ENCODE results near the gene PHLPP1. TPM values are rescaled to one million over a fixed set of nuclear protein-coding genes. Genes with fewer than 3 reads are reported as not detected.

The PHLPP1 gene
- total and polyA plus RNA-seq, 9 donors: 4.4 to 15.9 (median 12.0) TPM

- intact Hi-C loops (cut with DNase I): no loop called here
- no peaks in the 10 kb centered on the region for H3K4me1 ChIP-seq (ENCODE audit: insufficient read depth)
- whole genome bisulfite sequencing, 3 donors: 85 to 92% (median 87%) methylated on average over 3 of the region's 3 CpGs
- no peaks in the 10 kb centered on the region for H3K9me3 ChIP-seq
- H3K27me3 ChIP-seq: no peaks in the 10 kb centered on the region
- no peak overlapping the region for H3K4me3 ChIP-seq
- no peak for TF ChIP-seq EP300 (IDR thresholded peaks at IDR 0.05)
- TF ChIP-seq POLR2A (IDR thresholded peaks at IDR 0.05): no peak
- TF ChIP-seq, protein P1, sequence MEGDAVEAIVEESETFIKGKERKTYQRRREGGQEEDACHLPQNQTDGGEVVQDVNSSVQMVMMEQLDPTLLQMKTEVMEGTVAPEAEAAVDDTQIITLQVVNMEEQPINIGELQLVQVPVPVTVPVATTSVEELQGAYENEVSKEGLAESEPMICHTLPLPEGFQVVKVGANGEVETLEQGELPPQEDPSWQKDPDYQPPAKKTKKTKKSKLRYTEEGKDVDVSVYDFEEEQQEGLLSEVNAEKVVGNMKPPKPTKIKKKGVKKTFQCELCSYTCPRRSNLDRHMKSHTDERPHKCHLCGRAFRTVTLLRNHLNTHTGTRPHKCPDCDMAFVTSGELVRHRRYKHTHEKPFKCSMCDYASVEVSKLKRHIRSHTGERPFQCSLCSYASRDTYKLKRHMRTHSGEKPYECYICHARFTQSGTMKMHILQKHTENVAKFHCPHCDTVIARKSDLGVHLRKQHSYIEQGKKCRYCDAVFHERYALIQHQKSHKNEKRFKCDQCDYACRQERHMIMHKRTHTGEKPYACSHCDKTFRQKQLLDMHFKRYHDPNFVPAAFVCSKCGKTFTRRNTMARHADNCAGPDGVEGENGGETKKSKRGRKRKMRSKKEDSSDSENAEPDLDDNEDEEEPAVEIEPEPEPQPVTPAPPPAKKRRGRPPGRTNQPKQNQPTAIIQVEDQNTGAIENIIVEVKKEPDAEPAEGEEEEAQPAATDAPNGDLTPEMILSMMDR (IDR thresholded peaks at IDR 0.05): no peak
- no peaks in the 10 kb centered on the region for H3K36me3 ChIP-seq
- no peak overlapping the region for H3K27ac ChIP-seq
- DNase-seq: no peak
Observed at GRCh38 chr18:62885804-62886203, 170.5 kb downstream of the PHLPP1 start.

- Histone ChIP-seq H3K27ac (no peak overlapping the region), H3K36me3 (no peaks in the 10 kb centered on the region), H3K4me1 (ENCODE audit: insufficient read depth) (peaks cover 1% of the 10 kb centered on the region), H3K9me3 (no peaks in the 10 kb centered on the region), H3K27me3 (no peaks in the 10 kb centered on the region), H3K4me3 (no peak overlapping the region)
- TF ChIP-seq POLR2A (IDR thresholded peaks at IDR 0.05): no peak
- WGBS, 3 donors: 51 to 65% (median 64%) methylated on average over 6 of the region's 6 CpGs
- DNase-seq: no peak
- intact Hi-C loops (cut with DNase I): no loop called here
Observed at GRCh38 chr18:62894681-62895390, 179.5 kb downstream of the PHLPP1 start.

GRCh38 chr18:62897153-62897552 is 181.8 kb downstream of the PHLPP1 start:
- Histone ChIP-seq H3K4me3 (no peak overlapping the region), H3K4me1 (ENCODE audit: insufficient read depth) (peaks cover 1% of the 10 kb centered on the region), H3K27me3 (no peaks in the 10 kb centered on the region), H3K27ac (no peak overlapping the region), H3K9me3 (no peaks in the 10 kb centered on the region), H3K36me3 (no peaks in the 10 kb centered on the region)
- no peak for TF ChIP-seq POLR2A (IDR thresholded peaks at IDR 0.05)
- TF ChIP-seq, protein P1 (IDR thresholded peaks at IDR 0.05): no peak
- TF ChIP-seq EP300 (IDR thresholded peaks at IDR 0.05): no peak
- DNase-seq: no peak
- intact Hi-C loops (cut with DNase I): no loop called here
- 91 to 100% (median 100%) methylated on average over 1 of the region's 1 CpG for WGBS, 3 donors

DNA sequence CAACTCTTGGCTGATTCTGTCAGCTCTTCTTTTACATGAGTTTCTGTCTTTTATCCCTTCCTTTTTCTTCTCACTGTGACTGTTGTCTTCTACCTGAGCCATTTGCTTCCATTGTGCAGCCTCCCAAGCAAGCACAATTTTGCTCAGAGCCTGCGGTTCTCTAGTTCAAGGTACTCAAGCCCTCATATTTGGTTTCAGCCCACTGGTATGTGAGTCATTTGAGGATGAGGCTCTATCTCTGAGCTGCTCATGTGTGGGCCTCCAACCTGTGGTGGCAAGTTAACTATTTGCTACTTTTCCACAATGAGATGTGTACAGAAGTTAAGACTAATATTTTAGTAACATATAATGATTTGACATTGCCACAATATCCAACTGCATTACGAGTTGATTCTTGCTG is 183.0 kb downstream of the PHLPP1 start:
- no peaks in the 10 kb centered on the region for H3K27me3 ChIP-seq
- H3K9me3 ChIP-seq: no peaks in the 10 kb centered on the region
- intact Hi-C loops (cut with DNase I): no loop called here
- no peaks in the 10 kb centered on the region for H3K36me3 ChIP-seq
- peaks cover 1% of the 10 kb centered on the region for H3K4me1 ChIP-seq (ENCODE audit: insufficient read depth)
- no peak overlapping the region for H3K4me3 ChIP-seq
- 90 to 97% (median 93%) methylated on average over 2 of the region's 2 CpGs for WGBS, 3 donors
- DNase-seq: no peak
- H3K27ac ChIP-seq: no peak overlapping the region
- TF ChIP-seq POLR2A (IDR thresholded peaks at IDR 0.05) (no peak), EP300 (IDR thresholded peaks at IDR 0.05) (no peak)
- TF ChIP-seq, protein P1 (IDR thresholded peaks at IDR 0.05): no peak

DNA sequence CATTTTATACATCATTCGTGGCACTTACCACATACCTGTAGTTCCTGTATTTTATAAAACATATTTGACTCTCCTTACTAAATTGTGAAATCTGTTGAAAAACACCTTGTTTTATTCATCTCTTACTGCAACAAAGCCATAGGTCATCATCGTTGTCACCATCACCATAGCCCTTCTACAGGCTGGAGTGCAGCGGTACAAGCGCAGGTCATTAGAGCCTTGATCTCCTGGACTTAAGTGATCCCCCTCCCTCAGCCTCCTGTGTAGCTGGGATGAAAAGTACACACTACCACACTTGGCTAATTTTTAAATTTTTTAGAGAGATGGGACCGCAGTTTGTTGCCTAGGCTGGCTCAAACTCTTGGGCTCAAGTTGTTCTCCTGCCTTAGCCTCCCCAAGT is 184.2 kb downstream of the PHLPP1 start:
- TF ChIP-seq POLR2A (IDR thresholded peaks at IDR 0.05) (no peak), EP300 (IDR thresholded peaks at IDR 0.05) (no peak)
- TF ChIP-seq, protein P1 (IDR thresholded peaks at IDR 0.05): no peak
- H3K9me3 ChIP-seq: no peaks in the 10 kb centered on the region
- H3K36me3 ChIP-seq: no peaks in the 10 kb centered on the region
- H3K4me3 ChIP-seq: no peak overlapping the region
- H3K4me1 ChIP-seq (ENCODE audit: insufficient read depth): peaks cover 1% of the 10 kb centered on the region
- H3K27ac ChIP-seq: no peak overlapping the region
- DNase-seq: no peak
- intact Hi-C loops (cut with DNase I): no loop called here
- no peaks in the 10 kb centered on the region for H3K27me3 ChIP-seq
- 95 to 97% (median 97%) methylated on average over 5 of the region's 5 CpGs for WGBS, 3 donors

Data from ovary (tissue), 9 donors.